Lower lobe of right lung (tissue), 2 donors: ENCODE results near the gene SPEF2. TPM values are rescaled to one million over a fixed set of nuclear protein-coding genes. Genes with fewer than 3 reads are reported as not detected.

Source experiments
- ATAC-seq, 2 donors: fragments of 200-7000 bp; cut with Tn5 transposase; one replicate each; pipeline ENCODE4 v1.9.1; 2020 to 2022; ENCODE audit warnings: mild to moderate bottlenecking in 2 of 2, moderate library complexity in 2 of 2
- DNase-seq: peaks from one replicate; pipeline ENCODE4 v3.0.0-alpha.2; 2020
- H3K27ac ChIP-seq: fragments of 200-600 bp; one replicate; pipeline ENCODE4 v1.8.0; 2022
- H3K27me3 ChIP-seq: fragments of 200-600 bp; one replicate; pipeline ENCODE4 v1.8.0; 2022; ENCODE audit warnings: low read depth
- H3K36me3 ChIP-seq: fragments of 200-600 bp; one replicate; pipeline ENCODE4 v1.8.0; 2022; ENCODE audit warnings: mild to moderate bottlenecking
- H3K4me1 ChIP-seq: fragments of 200-600 bp; one replicate; pipeline ENCODE4 v1.8.0; 2022
- H3K4me3 ChIP-seq: fragments of 200-600 bp; one replicate; pipeline ENCODE4 v1.8.0; 2022; ENCODE audit warnings: mild to moderate bottlenecking
- H3K9me3 ChIP-seq: fragments of 200-600 bp; one replicate; pipeline ENCODE4 v1.8.0; 2022
- intact Hi-C: fragments of 100-400 bp; cut with DNase I; formaldehyde crosslinking; loops from one replicate; pipeline ENCODE4 v1.11.0; 2022
- long read RNA-seq: library from polyadenylated mRNA; unstranded; transcript quantifications from one replicate; pipeline ENCODE4 v2.0.0, GENCODE V29; 2021
- total RNA-seq: library from RNA; stranded (reverse); fragmentation: NEBNext Ultra II Directional; extraction: Animal tissue kit (Norgen Biotek cat#: 25700); gene quantifications from one replicate; pipeline ENCODE4 v1.2.1, GENCODE V29; 2021
- TF ChIP-seq, protein P1 (sequence below): fragments of 200-600 bp; IDR thresholded peaks from one replicate; pipeline ENCODE4 v1.8.0; 2022; ENCODE audit warnings: antibody characterized with exemption, mild to moderate bottlenecking
- donor health status: DM: no; HTN: yes; CAD: no; lungs with severe emphysema.

Gene SPEF2
- total RNA-seq, result 17.6 TPM
- long read RNA-seq, partial matches to known transcripts, result 8 of 15 reads
- long read RNA-seq, other reads (novel, unspliced or antisense), result 4 of 15 reads

DNA sequence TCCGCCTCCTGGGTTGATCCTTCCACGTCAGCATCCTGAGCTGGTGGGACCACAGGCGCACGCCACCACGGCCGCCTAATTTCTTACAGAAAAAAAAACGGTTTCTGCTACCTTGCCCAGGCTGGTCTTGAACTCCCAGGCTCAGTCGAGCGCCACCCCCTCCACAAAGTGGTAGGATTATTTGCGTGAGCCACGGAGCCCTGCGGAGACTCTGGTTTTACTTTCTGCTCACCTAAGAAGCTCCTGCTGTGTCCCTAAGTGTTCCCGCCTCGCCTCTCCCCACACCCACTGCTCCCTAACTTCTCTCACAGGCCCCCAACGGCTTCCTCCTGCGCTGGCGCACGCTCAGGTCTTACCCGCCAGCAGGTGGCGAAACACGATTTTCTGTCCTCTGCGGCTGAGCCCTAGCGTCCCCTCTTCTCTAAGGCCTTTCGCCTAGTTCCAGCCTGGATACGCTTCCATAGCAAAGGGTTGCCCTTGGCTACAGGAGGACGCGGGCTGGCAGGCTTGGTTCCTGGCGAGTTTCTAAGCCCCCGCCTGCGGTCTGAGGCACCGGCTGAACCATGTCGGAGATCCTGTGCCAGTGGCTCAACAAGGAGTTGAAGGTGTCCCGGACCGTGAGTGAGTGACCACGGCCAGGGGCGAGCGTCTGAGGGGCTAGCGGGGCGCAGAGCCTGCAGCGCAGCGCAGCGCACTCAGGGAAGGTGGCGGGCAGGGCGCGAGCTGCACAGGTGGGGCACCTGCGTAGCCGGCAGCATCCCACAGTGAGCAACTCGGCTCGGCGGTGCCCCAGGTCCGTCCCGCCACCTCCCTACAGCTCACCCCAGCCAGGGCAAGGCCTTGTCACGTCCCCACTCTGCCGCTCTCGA is at the start of gene SPEF2:
TSS of gene SPEF2 (plus strand) at position 429 of the 869 bp plus-strand sequence. CDS start at position 564, 135 bp downstream.
- intact Hi-C loops, result no loop called here

DNA sequence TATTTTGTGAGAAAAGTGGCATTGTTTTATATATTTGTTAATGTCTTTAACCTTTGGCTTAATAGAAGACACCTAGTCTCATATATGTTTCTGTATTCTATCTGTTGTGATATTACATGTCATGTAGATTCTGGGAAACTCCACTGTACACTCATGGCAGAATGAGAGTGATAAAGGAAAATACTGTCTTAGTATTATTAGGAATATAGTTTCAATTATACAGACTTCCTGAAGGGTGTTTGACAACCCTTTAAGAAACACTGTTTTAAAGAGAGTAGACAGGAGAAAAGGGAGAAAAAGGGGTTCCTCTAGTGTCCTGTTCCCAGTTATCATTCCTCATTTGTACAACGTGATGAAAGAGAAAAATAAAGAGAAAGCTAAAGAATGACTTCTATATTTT is 42.1 kb upstream of the SPEF2 start:
- Histone ChIP-seq H3K4me1 (no peaks in the 10 kb centered on the region), H3K36me3 (no peaks in the 10 kb centered on the region), H3K4me3 (no peak overlapping the region), H3K27ac (no peak overlapping the region), H3K27me3 (no peaks in the 10 kb centered on the region), H3K9me3 (no peaks in the 10 kb centered on the region)
- intact Hi-C loops, result no loop called here
- no peak for ATAC-seq
- DNase-seq, result no peak
- TF ChIP-seq, protein P1, sequence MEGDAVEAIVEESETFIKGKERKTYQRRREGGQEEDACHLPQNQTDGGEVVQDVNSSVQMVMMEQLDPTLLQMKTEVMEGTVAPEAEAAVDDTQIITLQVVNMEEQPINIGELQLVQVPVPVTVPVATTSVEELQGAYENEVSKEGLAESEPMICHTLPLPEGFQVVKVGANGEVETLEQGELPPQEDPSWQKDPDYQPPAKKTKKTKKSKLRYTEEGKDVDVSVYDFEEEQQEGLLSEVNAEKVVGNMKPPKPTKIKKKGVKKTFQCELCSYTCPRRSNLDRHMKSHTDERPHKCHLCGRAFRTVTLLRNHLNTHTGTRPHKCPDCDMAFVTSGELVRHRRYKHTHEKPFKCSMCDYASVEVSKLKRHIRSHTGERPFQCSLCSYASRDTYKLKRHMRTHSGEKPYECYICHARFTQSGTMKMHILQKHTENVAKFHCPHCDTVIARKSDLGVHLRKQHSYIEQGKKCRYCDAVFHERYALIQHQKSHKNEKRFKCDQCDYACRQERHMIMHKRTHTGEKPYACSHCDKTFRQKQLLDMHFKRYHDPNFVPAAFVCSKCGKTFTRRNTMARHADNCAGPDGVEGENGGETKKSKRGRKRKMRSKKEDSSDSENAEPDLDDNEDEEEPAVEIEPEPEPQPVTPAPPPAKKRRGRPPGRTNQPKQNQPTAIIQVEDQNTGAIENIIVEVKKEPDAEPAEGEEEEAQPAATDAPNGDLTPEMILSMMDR, result no peak

More for the DNA sequence above, at the start of gene SPEF2:
- Histone ChIP-seq H3K4me3 (peak within 1 kb of the TSS; percentile 82), H3K4me1 (peaks cover 11% of the 10 kb centered on the region), H3K9me3 (peaks cover 6% of the 10 kb centered on the region), H3K27ac (peak within 1 kb of the TSS; percentile 71), H3K27me3 (no peaks in the 10 kb centered on the region), H3K36me3 (no peaks in the 10 kb centered on the region)
- DNase-seq, result peak; percentile 88
- peak; percentile 99 for ATAC-seq
- TF ChIP-seq, protein P1, result peak; percentile 83

GRCh38 chr5:35587419-35587818 is 30.2 kb upstream of the SPEF2 start:
- intact Hi-C loops, result no loop called here
- no peaks in the 10 kb centered on the region for H3K27me3 ChIP-seq
- TF ChIP-seq, protein P1, result no peak

DNA sequence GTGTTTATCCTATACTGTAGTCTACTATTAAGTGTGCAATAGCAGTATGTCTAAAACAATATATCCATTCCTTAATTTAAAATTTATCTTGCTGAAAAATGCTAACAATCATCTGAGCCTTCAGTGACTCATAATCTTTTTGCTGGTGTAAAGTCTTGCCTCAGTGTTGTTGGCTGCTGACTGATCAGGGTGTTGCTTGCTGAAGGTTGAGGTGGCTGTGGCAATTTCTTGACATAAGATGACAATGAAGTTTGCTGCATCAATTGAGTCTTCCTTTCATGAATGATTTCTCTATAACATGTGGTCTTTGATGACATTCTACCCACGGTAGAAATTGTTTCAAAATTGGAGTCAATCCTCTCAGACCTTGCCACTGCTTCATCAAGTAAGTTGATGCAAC is 24.3 kb upstream of the SPEF2 start:
- TF ChIP-seq, protein P1, result no peak
- Histone ChIP-seq H3K27me3 (no peaks in the 10 kb centered on the region), H3K4me1 (no peaks in the 10 kb centered on the region), H3K27ac (no peak overlapping the region), H3K4me3 (no peak overlapping the region), H3K9me3 (no peaks in the 10 kb centered on the region), H3K36me3 (no peaks in the 10 kb centered on the region)
- ATAC-seq, result no peak
- intact Hi-C loops, result no loop called here
- DNase-seq, result no peak

More at GRCh38 chr5:35587419-35587818, 30.2 kb upstream of the SPEF2 start:
- H3K36me3 ChIP-seq, result no peaks in the 10 kb centered on the region
- H3K4me3 ChIP-seq, result no peak overlapping the region
- DNase-seq (no peak), ATAC-seq (no peak)
- no peaks in the 10 kb centered on the region for H3K9me3 ChIP-seq
- H3K27ac ChIP-seq, result no peak overlapping the region
- no peaks in the 10 kb centered on the region for H3K4me1 ChIP-seq

- TF ChIP-seq, protein P1, result no peak
- peak in 1 of 2 donors; percentile 21 for ATAC-seq
Observed at GRCh38 chr5:35598707-35599370, 18.8 kb upstream of the SPEF2 start.

More at GRCh38 chr5:35598707-35599370, 18.8 kb upstream of the SPEF2 start:
- H3K27ac ChIP-seq, result no peak overlapping the region
- H3K4me3 ChIP-seq, result no peak overlapping the region
- intact Hi-C loops, result no loop called here
- no peak for DNase-seq
- no peaks in the 10 kb centered on the region for H3K36me3 ChIP-seq
- H3K27me3 ChIP-seq, result no peaks in the 10 kb centered on the region
- H3K9me3 ChIP-seq, result peaks cover under 1% of the 10 kb centered on the region
- no peaks in the 10 kb centered on the region for H3K4me1 ChIP-seq
